HG03520 (cell line): ENCODE measurements around the gene CELSR1.

Experiments
- ATAC-seq: cut with Tn5 transposase; IDR thresholded peaks from one replicate; pipeline ENCODE4 v1.9.1; 2021; ENCODE audit warnings: mild to moderate bottlenecking, moderate library complexity; ENCODE audit not compliant: unreplicated experiment

CELSR1 gene

DNA sequence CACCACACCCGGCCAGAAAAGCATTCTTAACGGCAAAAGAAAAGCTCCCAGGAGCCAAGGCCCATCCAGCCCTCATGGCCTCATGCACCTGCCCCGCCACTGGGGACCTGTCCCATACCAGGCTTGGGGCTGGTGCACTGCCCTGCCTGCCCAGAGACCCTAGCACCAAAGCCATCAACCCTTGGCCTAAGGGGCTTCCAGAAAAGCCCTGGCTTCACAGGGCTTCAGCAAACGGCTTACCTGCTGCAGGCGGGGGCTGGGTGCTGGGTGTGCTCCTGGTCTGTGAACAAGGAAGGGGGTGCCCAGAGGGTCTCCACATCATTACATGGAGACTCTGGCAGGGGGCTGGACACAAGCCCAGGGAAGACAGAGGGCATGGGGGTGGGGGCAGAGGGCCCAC is 89.5 kb downstream of the CELSR1 start:
- no peak for ATAC-seq

DNA sequence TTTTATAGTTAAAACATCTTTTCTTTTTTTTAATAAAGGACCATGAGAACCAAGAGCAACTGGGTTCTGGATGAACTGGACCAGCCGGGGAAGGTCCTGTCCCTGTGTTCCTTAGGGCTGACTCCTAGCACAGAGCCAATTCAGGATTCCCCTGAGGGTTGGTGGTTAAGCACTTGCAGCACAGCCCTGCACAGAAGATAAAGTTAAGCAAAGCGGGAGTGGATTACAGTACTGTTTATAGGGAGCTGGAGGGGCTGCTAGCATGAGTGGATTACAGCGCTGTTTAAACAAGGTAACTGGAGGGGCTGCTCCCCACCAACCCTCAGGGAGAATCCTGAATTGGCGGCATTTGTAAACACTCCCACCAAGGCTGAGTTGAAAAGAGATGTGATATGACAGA is 90.6 kb downstream of the CELSR1 start:
- ATAC-seq = no peak

DNA sequence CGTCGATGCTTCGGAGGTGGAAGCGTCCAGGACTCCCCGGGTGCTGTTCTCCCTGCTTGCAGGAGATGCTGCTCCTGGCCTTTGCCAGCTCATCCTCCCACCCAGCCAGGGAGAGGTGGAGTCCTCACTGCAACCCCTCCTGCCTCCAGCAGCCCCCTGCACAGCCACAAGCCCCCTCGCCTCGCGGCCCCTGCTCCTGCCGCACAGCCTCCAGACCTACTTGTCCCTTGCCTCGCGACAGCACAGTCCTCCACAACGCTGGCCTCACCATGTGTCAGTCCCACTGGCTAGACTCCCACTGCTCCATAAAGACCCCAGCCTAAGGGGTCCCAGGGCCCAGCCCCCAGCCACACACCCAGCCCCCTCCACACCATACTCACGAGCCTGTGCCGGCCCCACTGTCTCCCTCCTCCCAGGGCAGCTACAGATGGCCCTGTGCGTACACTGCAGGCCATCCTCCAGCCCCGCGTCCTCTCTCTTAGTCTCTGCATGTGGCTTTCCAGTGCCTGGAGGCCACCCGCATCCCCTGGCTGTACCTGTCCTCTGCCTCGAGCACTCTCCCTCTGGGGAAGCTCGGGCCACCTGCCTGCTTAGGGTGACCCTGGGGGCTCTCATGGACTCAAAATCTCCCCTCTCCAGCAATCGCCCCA is 91.5 kb downstream of the CELSR1 start:
- ATAC-seq = no peak

DNA sequence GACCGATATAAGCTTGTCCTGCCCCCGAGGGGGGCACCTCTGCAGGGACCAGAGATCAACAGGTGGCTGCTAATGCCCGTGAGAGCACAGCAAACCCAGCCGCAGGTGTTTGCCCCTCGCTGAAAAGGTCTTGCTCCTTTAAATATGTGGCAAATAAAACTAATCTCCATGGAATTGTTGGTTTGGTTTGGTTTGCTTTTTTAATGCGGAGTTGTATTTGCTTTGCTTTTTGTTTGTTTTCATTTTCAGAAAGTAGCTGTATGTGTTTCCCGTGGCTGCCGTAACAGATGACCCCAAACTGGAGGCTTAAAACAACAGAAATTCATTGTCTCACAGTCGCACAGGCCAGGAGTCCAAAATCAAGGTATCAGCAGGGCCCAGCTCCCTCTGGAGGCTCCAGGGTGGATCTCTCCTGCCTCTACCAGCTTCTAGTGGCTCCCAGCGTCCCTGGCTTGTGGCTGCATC is 93.0 kb downstream of the CELSR1 start:
- ATAC-seq = no peak

DNA sequence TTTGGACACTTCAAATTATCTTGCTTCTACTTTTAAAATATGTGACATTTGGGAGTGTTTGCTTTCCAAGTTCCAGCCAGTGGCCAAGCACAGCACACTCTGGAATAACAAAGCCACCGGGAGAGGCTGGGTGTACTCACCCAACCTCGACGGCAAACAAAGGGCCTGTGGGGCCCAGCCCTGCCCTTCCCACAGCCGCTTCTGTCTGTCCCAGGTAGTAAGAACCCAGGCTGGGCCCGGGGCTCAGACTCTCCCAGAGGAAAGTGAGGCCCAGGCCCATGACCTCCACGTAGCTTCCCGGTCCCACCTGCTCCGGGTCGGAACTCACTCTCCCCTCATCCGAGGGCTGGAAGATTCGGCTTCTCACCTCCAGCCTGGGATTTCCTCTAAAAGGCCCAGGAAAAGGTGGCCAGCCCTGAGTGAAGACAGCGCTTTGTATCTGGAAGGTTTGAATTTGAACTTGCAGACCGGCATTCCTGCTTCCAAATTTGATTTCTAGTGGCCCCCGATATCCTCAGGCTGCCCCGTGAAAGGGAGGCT is 93.5 kb downstream of the CELSR1 start:
- no peak for ATAC-seq

DNA sequence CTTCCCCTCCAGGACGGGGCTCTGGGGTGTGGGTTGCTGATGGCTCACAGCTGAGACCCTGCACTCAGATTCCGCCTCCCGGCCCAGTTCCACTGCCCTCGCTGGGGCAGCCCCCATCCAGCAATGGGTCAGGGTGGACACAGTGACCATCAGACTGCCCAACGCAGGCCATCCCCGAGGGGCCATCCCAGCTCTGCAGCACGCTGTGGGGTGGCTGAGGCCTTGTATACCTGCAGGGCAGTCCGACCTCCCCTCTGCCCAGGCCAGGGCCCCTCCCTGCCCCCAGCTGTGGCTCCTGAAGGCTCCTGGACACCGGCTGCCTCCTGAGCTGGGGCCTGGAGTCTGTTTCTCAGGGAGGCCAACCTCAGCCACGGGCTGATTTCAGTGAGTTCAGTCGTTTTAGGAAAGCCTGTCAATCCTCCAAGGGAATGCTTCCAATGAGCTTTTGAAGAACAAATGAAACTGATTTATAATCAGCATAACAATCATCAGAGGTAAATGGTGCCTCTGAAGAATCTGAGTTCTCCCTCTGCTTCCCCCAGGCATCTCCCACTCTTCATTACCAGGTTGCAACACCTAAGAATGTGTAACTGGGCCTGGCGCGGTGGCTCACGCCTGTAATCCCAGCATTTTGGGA is 95.1 kb downstream of the CELSR1 start:
- no peak for ATAC-seq

DNA sequence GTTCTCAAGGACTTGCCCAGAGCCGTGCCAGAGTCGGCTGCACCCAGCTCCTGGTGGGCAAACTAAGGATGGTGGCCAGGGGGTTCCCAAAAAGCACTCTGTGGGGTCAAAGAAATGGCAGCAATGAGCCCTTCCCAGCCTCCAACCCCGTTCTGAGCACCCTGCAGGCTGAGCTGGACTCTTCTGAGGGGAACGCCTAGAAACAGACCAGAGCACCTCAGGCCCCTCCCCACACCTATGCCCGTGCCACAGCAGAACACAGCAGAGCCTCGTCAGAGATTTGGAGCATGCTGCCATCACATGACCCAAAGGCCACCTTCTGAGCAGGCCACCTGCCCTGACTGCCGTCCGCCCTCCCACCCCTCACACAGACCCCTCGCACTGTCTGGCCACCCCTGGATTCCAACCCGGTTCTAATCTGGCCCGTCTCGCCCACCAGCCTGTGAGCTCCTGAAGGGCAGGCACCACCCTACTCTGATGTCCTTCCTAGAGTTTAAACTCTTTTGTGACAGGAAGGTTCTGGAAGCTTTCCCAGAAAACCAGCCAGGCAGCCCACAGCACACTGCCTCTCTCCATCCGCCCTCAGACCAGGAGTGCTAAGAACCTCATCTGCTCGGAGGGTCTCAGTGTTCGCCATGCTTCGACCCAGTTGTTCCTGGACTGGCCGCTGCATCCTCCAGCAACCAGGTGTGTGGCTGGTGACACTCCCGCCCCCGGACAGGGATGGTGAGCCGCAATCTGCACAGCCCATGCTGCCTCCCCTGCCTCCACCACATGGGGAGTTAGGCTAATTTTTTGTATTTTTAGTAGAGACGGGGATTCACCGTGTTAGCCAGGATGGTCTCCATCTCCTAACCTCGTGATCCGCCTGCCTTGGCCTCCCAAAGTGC is 97.6 kb downstream of the CELSR1 start:
- ATAC-seq = no peak

DNA sequence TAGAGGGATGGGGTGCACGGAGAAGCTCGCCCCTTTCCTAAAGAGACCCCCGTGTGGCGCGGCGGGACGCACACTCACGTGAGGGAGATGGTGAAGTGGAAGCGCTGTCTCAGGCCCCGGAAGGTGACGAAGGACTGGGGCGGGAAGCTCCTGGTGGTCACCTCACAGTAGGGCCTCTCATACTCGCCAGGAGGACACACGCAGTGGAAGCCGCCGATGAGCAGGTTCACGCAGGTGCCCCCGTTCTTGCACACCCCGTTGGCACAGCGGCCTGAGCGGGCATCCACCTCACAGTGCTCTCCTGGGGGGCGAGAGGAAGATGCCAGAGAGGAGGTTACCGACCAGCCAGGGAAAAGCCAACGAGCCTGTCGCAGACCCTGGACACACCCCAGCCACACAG is 98.3 kb downstream of the CELSR1 start:
- no peak for ATAC-seq

DNA sequence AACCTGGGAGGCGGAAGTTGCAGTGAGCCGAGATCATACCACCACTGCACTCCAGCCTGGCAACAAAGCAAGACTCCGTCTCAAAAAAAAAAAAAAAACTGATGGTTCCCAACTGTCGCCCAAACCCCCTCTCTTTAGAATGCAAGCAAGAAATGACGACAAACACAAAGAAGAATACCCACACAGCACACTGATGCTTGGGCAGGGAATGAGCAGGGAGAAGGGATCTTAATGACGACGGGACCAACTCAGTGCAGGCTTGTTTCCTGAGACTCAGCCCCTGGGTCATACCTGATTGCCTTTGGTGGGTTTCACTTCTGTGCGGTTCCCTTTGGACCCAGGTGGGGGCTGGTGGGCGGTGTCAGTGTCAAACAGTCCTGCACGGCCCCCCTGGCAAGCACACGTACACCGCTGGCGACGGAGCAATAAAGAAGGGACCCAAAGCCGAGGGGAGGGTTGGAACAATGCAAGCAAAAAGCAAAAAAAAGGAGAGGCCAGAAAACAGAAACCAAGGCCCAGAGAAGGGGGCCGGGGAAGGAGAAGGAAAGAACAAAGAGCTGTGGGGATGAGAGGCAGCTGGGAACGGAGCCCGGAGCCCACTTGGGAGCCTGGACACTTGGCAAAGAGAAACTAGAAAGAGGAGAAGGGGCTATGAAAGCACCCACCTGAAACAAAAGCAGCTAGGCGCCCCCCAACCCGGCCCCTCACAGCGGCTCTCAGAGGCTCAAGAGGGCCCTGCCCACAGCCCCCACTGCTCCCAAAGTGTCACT is 99.6 kb downstream of the CELSR1 start:
- ATAC-seq = no peak

DNA sequence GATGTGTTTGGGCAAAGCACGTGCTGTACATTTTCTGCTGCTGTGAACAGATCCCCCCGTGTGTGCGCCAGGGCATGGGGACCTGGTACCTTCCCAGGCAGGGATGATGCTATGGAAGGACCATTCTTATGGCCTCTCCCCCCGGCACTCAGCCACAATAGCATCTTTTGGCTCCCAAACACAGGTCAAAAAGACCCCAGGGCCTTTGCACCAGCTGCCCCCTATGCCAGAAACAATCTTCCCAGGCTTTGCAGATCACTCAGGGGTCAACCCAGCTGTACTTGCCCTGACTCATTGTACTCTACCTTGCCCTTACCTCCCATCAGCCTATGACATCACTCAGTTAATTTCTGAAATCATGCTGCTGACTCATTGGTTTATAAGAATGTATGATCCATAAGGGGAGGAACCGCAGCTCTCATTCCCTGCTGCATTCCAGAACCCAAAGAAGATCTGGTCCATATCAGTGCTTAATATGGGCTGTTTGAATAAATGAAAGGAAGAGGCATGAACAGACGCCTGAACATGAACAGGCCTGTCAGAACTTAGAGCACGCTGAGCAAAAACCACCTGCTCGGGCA is 100.7 kb downstream of the CELSR1 start:
- ATAC-seq = no peak

DNA sequence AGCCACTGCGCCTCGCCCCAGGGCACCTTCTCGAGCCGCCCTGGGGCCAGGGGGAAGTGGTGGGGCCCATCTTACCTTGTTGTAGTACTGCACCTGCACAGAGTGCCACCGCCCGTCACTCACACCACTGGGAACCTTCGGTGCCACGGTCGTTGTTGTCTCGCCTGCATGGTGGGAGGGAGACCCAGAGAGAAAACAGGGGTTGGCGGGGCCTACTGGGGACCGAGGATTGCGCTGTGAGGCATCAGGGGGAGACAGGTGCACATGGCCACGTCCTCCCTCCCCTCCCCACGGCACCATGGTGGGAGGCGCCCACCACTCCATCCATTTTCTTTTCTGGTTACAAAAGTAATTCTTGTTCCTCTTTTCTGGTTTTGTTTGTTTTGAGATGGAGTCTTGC is 104.1 kb downstream of the CELSR1 start:
- no peak for ATAC-seq

DNA sequence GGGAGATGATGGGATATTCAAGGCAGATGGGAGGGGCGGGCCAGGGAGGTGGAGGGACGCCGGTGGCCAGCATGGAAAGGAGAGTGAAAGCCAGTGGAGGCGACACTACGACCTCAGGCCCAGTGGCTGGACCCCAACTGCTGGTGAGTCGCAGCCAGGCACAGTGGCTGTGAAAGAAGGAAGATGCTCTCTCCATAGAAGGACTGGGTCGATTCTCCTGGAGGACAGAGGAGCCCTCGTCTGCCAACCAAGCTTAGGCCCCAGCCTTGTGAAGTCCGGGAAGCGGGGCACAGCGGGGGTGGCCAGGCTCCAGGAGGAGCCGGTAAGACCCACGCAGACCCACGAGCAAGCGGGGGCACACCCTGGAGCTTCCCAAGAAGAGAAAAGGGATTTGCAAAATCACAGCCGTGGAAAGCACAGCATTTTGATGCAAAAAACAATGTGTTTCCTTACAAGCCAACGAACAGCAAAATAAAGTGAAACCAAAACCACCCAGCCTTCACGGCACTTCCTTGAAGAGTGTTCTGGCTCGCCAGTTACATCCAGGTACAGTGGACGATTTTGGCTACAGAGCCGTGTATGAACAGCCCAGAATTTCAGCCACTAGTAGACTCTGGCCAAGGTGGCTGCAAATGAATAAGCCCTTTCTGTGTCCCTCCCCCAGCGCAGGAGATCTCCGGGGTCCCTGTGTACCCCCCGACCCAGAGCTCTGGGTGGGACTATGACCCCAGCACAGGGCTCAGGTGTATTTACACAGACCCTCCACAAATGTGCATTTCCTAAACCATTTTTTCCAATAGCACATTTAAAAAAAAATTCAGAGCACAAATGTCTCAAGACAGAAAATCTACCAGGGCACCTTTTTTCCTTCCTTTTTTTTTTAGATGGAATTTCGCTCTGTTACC is 105.0 kb downstream of the CELSR1 start:
- ATAC-seq = no peak

DNA sequence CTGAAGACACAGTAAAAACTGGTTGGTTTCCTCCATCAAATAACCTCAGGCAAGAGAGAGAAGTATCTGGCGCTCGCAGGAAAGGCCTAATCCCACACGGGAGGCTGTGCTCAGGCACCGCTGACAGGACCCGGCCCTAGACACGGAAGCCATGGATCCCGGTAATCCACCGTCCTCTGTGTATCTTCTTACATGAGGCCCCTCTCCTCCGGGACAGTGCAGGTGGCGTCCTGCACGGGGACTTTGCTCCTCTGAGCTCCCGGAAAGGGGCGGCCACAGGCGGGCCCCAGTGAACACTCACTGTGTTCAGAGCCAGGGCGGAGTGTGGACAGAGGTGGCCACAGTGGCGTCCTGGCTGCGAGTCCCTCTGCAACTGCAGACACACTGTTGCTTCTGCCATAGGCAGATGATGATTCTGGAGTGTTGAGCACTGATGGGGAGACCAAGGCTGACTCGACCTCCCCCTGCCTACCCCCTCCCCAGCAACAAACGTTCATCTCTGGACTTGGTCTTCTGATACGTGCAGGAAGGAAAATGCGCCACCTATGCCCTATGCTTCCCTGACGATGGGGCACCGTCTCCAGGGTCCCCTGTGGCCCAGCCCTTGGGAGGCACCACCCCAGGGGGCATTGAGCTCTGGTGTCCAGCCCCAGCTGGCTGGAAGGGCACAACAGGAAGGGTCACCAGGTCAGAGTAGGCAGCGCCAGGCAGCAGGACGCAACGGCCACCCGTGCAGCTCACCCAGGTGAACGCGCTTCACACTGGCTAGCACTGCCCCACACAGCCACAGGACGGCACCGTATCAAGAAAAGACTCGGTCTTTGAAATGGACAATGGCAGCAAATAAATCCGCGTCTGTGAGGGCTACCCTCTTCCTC is 106.2 kb downstream of the CELSR1 start:
- ATAC-seq = no peak

DNA sequence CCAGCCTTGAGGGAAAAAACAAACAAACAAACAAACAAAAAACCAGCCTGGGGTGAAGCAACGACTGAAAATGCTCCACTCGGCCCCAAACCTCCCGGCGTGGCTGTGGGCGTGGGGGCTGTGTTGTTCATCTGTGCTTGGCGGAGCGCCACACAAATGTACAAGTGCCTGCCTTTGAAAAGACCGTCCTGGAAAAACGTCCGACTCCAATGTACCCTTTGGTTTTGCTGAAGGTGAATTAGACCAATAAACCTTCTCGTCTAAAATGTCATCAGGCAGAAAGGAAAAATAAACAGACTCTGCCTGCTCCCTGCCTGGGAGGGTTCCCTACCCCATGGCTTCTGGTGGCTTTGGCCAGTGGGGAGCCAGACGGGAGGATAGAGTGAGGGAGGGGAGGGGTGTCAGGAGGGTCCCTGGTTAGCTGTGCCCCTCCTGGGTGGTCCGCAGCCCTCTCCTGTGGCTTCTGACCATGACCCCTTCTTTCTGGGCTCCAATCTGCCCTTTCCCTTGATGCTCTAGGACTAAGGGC is 108.0 kb downstream of the CELSR1 start:
- no peak for ATAC-seq

DNA sequence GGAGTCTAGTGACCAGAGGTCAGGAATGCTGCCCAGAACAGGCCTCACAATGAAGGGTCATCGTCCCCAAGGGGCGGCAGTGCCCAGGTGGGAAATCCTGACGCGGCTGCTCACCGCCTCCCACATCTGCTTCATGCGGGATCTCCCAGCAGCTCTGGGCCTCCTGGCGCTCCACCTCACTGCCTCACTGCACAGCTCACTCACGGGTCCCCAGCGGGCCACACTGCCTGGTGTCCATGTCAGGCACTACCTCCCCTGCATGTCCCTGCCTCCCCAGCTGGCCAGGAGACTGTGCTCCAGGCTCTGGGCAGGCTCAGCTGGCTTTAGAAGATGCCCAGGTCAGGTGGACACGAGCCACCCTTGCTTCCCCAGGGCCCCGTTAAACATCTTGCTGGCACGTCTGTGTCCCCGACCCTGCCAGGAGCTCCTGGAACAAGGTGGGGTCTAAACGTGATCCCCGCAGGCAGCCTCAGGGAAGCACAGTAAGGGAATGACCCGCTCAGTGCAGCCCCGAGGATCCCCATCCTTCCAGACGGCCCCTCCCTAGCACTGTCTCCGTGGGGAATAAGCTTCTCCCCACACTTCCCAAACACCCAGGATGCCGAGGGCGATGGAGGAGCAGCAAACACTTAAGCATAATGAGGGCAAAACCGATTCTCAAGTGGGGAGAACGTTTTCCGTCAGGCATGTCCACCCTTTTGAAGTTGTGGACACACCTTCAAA is 108.7 kb downstream of the CELSR1 start:
- no peak for ATAC-seq

DNA sequence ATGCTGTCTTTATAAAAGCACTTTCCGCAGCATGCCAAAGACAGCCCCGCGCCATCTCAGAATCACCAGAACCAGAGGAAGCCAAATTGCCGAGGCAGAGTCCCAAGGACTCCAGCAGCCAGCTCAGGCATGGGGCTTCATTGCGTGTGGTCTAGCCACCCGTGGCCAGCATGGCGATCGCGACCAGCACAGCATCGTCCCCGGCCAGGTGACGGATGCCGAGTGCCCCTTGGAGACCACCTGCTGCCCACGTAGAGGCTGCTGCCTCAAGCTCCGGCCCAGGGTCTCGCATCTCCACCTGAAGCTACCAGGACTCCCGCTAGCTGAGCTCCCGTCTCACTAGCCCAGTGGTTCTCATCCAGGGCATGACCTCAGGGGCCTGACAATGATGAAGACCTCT is 109.2 kb downstream of the CELSR1 start:
- ATAC-seq = no peak

DNA sequence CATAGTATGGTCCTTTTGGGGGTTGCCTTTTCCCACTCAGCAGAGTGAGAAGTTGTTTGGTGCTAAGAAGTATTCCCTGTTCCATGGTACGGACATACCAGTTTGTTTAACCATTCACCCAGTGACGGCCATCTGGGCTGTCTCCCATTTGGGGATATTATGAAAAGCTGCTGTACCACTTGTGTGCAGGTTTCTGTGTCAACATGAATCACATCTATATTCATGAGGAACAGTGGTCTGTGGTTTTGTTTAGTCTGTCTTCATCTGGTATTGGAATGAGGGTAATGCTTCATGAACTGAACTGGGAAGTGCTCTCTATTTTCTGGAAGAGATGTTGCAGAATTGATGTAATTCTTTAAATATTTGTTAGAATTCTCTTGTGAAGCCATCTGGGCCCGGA is 112.4 kb downstream of the CELSR1 start:
- ATAC-seq = no peak

DNA sequence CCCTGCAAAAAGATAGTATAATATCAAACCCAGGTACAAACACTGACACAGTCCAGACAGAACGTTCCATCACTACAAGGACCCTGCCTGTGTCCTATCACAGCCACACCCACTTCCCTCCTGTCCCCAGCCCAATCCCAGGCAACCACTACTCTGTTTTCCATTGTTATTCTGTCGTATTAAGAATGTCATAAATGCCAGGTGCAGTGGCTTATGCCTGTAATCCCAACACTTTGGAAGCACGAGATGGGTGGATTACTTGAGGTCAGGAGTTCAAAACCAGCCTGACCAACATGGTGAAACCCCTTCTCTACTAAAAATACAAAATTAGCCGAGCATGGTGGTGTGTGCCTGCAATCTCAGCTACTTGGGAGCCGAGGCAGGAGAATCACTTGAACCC is 112.9 kb downstream of the CELSR1 start:
- ATAC-seq = no peak
